ENCODE data around the gene RPN1. TPM values are rescaled to one million over a fixed set of nuclear protein-coding genes. Genes with fewer than 3 reads are reported as not detected.
A peak's percentile ranks its signal among the peaks of the same experiment; 100 is the strongest.

RPN1 gene
- total RNA-seq, 2 donors from 2014 or later: 109 to 128 TPM

DNA sequence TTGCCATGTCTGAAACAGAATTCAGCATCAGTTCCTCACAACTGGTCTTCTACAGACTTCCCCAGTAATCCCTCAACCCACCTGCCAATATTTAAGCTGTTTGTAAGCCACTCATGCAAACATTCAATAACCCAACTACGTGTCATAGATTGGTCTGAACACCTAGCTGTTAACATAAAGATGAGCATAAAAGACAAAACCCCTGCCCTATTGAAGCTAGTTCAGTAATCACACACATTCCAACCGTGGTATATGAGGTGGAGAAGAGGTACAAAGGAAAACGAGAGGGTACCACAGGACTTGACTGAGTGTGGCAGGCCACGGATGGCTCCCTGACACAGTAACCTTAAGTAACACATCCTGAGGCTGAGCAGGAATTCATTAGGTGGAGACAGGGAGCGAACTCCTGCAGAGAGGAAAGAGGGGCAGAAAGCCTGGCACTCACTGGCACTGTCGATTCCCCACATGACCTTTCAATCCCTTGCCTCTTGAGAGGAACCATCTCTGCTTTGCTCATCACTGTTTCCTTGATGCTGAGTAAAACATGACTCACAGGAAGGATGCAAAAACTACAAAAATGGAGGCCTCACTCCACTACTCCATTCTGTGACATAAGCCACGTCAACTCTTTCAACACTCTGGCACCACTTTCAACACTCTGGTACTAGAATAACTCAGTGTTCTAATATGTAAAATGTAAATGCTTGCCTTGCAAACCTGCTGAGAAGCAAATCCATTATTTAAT lies 31.3 kb downstream of the RPN1 start:
- ATAC-seq (peak; percentile 61 to 77), DNase-seq (ENCODE audit: low spot score in 2 of 2) (peak; percentile 29 to 67)
- Mint-ChIP-seq H3K9me3 (no peaks in the 10 kb centered on the region), H3K27ac (peak overlapping the region; percentile 92 to 98), H3K36me3 (peaks cover 25 to 36% of the 10 kb centered on the region in 2 donors)

DNA sequence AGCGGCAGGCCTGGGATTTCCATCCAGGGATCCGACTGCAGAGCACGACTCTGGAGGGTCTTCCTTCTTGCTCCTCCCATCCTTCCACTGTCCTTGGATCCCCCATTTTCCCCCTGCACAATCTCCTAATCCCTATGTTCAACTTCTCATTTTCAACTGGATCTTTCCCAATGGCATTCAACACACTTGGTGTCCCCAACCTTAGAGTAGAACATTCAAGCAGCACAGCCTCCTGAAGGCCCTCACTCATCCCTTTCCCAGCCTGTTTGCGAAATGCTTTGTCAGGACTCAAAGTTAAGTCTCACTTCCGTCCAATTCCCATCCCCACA lies 32.3 kb downstream of the RPN1 start:
- H3K9me3 Mint-ChIP-seq: no peaks in the 10 kb centered on the region
- ATAC-seq (no peak), DNase-seq (ENCODE audit: low spot score in 2 of 2) (no peak)
- H3K27ac Mint-ChIP-seq: peak overlapping the region; percentile 92 to 98
- peaks cover 25 to 36% of the 10 kb centered on the region in 2 donors for H3K36me3 Mint-ChIP-seq

DNA sequence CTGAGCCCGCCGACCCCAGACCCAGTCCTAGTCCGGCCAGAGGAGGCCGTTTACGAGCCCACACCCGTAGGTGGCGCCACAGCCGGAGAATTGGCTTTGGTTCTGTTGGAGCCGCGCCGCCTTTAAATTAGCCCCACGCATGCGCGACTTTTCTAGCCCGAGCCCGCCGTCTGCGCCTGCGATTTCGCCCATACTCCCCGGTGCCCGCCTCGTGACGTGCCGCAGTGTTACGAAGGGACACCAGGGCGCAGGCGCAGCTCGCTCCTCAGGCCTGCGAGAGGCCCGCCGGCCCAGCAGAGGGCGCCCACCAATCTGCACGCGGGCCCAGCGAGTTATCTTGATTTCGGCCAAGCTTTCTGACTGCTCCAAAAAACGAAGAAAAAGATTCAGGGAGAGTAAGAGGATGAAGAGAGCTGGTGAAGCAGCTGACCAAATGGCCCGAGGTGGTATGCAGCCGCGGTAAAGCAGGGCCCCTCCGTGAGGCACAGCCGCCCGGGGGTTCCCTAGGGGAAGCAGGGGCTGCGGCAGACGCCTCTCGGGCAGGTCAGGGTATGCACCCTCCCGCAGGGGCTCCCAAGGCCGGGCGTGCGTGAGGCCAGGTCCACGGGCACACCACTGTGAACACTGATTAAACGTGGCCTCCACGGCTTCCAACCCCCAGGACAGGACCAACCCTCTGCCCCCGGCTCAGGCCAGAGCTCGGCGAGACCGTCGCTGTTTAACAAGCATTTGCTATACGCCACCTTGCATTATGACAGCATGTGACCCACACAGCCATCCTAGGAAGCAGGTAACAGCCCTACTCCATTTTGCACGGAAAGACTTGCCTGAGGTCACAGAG lies 32.8 kb downstream of the RPN1 start:
- ATAC-seq (peak; percentile 79 to 90), DNase-seq (ENCODE audit: low spot score in 2 of 2) (peak; percentile 96 to 99)
- H3K9me3 Mint-ChIP-seq: no peaks in the 10 kb centered on the region
- peak overlapping the region; percentile 92 to 98 for H3K27ac Mint-ChIP-seq
- H3K36me3 Mint-ChIP-seq: peaks cover 25 to 36% of the 10 kb centered on the region in 2 donors

DNA sequence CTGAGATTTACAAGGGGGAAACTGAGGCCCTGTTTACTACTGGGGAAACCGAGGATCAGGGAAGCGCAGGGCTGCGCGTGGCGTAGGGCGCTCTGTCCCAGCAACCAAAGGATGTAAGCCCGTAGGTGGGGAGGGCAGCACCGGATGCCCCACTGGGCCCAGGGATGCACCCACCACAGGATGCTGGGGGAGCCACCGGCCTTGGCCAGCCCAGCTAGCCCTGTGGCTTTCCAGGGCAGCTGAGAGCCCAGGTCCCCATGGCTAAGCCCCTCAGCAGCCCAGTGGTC lies 33.4 kb downstream of the RPN1 start:
- H3K27ac Mint-ChIP-seq: peak overlapping the region; percentile 92 to 98
- ATAC-seq (no peak), DNase-seq (ENCODE audit: low spot score in 2 of 2) (no peak)
- H3K36me3 Mint-ChIP-seq: peaks cover 25 to 36% of the 10 kb centered on the region in 2 donors
- H3K9me3 Mint-ChIP-seq: no peaks in the 10 kb centered on the region

DNA sequence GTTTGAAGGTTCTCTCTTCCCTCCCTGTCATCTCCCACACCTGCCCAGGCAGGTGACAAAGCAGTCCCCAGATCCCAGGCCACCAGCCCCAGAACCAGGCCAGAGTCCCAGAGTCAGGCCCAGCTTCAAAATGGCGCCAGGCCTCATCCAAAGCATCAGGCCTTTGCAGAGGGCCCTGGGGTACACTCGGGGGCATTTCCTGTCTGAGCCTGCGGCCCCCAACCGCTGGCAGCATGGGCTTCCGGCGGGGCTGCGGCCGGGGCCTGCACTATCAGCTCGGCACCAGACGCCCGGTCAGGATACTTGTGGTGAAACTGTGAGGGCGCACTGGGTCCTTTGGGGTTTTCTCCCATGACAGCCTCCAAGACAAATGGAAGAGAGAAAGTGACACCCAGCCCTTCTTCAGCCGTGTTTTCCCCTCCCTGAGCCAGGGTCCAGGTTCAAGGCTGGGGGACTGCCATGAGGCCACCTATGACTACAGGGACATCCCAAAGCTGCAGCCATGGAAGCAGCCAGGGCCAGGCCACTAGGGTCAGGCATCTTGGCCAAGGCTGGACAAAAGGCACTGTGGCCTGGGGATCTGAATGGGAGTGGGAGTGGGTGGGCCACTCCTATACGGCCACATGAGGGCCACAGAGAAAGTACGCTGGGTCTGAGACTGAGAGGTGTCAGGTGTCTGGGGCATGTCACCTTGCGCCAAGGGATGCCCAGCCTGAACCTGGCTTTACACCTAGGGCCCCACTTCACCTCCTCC lies 33.9 kb downstream of the RPN1 start:
- peak overlapping the region; percentile 84 to 92 for H3K27ac Mint-ChIP-seq
- no peaks in the 10 kb centered on the region for H3K9me3 Mint-ChIP-seq
- no peak for DNase-seq (ENCODE audit: low spot score in 2 of 2)
- peaks cover 25 to 36% of the 10 kb centered on the region in 2 donors for H3K36me3 Mint-ChIP-seq
- ATAC-seq: no peak

DNA sequence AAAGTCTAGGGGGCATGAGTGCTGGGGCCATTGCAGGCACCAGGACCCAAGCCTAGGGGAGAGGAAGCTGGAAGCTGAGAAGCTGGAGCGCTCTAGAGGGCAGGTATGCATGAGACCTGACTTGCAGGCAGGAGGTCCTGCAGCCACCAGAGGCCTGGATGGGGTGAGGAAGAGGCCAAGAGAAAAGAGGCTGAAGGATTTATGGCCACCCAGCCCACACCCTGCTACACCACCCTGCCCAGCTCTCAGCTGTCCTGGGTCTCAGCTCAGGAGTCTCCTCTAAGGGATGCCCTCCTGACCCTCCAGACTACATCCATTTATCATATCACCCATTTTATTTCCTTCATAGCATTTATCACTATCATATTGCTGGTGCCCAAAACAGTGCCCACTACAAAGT lies 36.5 kb downstream of the RPN1 start:
- DNase-seq (ENCODE audit: low spot score in 2 of 2) (no peak), ATAC-seq (no peak)
- H3K27ac Mint-ChIP-seq: peak overlapping the region in 1 of 2 donors; percentile 72
- H3K36me3 Mint-ChIP-seq: peaks cover 17% of the 10 kb centered on the region in 2 donors
- H3K9me3 Mint-ChIP-seq: no peaks in the 10 kb centered on the region

DNA sequence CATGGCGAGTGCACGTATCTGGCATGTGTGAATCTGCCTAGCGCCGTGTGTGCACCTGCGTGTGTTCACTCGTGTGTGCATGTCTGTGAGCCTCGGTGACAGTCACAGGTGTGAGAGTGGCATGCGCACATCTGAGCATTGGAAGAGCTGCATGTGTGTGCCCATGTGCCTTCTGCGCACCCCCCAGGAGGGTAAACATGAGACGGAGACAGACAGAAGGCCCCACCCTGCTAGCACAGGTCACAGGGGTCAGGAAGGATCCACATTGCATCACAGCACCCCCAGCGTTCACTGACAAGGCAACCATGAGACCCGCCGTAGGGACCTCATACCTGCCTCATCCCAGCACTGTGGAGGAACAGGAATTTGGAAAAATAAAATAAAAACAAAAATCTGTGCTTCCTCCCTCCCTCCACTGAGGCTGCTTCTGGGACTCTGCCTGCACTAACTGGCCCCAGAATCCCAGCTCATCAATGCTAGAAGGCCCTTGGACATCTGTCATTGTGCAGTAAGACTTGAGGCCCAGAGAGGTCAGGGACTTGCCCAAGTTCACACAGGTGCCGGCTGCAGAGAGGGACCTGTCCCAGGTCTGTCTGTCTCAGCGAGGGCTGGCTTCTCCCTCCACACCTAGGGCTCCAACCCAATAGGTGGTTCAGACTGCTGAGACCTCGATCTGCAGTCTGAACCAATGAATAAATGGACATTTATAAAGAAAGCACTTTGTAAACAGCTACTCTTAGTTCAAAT lies 37.4 kb downstream of the RPN1 start:
- H3K36me3 Mint-ChIP-seq: peaks cover 9% of the 10 kb centered on the region in 2 donors
- peak overlapping the region in 1 of 2 donors; percentile 72 for H3K27ac Mint-ChIP-seq
- DNase-seq (ENCODE audit: low spot score in 2 of 2) (no peak), ATAC-seq (no peak)
- no peaks in the 10 kb centered on the region for H3K9me3 Mint-ChIP-seq

DNA sequence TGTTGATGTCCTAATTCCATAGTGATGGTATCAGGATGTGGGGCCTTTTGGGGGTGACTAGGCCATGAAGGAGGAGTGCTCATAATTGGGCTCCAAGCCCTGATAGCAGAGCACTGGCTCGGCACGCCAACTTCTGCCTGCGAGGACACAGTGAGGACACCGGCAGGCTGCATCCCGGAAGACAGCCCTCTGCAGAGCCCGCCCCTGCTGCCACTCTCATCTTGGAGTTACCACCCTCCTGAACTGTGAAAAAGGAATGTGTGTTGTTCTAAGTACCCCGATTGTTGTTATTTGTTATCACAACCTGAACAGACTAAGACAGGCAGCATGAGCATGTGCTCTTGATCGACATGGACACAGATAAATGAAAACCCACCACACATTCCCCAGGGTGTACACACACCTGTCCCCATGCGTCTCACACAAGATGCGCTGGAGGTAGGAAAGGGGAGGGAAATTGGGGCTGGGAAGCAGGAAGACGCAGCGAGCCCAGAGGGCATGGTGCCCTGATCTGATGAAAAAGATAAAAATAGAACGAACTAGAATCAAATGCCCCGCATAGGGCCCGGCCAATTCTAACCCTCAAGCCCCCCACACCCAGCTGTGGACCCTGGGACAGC lies 40.1 kb downstream of the RPN1 start:
- no peak for ATAC-seq
- H3K36me3 Mint-ChIP-seq: no peaks in the 10 kb centered on the region
- no peaks in the 10 kb centered on the region for H3K9me3 Mint-ChIP-seq
- no peak for DNase-seq (ENCODE audit: low spot score in 2 of 2)
- H3K27ac Mint-ChIP-seq: no peak overlapping the region

DNA sequence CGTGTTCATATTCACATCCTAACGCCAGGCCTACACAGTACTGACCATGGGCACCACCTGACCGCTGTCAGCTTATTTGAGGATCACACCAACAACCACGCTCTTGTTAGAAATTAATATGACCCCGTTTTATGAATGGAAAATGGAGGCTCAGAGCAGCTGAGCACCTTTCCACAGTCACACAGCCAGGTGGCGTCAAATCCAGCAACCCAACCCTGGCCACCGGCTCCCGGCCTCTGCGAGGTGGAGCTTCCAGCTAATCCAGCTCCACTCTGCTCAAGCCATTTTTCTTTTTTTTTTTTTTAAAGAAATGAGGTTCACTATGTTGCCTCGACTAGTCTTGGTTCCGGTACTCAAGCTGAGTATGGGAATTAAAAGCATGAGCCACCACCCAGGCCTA lies 41.3 kb downstream of the RPN1 start:
- ATAC-seq: no peak
- Mint-ChIP-seq H3K9me3 (no peaks in the 10 kb centered on the region), H3K36me3 (no peaks in the 10 kb centered on the region), H3K27ac (no peak overlapping the region)
- DNase-seq (ENCODE audit: low spot score in 2 of 2): no peak

DNA sequence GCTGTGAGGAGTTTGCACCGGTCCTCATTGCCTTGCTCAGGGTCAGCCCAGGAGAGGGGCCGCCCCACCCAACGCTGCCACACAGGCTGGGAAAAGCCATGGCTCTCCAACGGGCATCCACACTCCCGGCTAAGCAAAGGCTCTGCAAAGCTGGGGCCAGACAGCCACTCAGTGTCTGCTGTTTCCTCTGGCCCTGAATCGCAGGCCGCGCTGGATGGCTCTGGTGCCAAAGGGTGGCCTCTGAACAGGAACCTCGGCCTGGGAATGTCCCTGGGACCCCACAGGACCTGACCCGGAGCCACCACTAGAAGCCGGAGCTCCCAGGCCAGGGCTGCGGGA lies 42.9 kb downstream of the RPN1 start:
- Mint-ChIP-seq H3K36me3 (no peaks in the 10 kb centered on the region), H3K27ac (no peak overlapping the region), H3K9me3 (no peaks in the 10 kb centered on the region)
- DNase-seq (ENCODE audit: low spot score in 2 of 2): no peak
- ATAC-seq: no peak

DNA sequence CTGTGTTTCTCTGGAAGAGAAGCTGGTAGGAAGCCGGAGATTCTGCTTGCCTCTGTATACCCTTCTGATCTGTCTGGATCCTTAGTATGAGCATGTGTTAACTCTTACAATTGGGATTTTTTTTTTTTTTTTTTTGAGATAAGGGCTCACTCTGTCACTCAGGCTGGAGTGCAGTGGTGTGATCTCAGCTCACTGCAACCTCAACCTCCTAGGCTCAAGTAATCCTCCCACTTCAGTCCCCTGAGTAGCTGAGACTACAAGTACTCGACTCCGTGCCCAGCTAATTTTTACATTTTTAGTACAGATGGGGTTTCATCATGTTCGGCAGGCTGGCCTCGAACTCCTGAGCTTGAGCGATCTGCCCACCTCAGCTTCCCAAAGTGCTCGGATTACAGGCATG lies 44.5 kb downstream of the RPN1 start:
- Mint-ChIP-seq H3K27ac (no peak overlapping the region), H3K9me3 (no peaks in the 10 kb centered on the region), H3K36me3 (no peaks in the 10 kb centered on the region)
- ATAC-seq: no peak
- DNase-seq (ENCODE audit: low spot score in 2 of 2): no peak

DNA sequence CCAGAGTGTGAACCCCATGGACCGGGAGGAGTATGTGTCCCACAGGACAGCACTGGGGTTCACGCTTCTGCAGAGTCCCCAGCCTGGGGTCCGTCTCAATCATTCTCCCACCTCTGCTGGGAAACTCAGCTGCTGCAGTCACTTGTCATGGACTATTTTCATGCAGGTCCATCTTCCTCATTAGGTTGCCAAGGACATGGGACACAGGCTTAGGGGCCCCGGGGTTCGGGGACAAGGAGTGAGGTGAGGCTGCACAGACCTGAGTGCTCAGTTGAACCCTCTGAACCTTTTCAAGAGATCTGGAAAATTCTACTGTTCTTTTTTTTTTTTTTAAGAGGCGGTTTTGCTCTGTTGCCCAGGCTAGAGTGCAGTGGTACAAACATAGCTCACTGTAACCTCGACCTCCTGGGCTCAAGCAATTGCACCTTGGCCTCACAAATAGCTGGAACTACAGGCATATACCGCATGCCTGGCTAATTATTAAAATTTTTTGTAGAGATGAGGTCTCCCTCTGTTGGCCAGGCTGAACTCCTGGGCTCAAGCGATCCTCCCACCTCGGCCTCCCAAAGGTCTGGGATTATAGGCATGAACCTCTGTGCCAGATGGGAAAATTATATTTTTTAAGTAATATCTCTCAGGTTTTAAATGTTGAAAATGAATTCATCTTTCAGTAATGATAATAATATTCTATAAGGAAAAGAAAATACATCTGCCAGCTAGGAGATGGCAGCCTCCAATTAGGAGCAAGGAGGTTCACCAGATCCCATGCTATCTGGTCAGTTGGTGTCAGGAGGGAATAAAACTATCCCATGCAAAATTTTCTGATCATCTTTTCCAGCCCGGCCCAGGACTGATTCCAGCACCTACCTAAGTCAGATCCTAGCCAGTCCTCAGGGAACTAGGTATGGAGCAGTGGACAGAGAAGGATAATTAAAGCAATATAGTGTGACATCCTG lies 45.2 kb downstream of the RPN1 start:
- Mint-ChIP-seq H3K36me3 (no peaks in the 10 kb centered on the region), H3K9me3 (no peaks in the 10 kb centered on the region), H3K27ac (no peak overlapping the region)
- ATAC-seq: no peak
- no peak for DNase-seq (ENCODE audit: low spot score in 2 of 2)

DNA sequence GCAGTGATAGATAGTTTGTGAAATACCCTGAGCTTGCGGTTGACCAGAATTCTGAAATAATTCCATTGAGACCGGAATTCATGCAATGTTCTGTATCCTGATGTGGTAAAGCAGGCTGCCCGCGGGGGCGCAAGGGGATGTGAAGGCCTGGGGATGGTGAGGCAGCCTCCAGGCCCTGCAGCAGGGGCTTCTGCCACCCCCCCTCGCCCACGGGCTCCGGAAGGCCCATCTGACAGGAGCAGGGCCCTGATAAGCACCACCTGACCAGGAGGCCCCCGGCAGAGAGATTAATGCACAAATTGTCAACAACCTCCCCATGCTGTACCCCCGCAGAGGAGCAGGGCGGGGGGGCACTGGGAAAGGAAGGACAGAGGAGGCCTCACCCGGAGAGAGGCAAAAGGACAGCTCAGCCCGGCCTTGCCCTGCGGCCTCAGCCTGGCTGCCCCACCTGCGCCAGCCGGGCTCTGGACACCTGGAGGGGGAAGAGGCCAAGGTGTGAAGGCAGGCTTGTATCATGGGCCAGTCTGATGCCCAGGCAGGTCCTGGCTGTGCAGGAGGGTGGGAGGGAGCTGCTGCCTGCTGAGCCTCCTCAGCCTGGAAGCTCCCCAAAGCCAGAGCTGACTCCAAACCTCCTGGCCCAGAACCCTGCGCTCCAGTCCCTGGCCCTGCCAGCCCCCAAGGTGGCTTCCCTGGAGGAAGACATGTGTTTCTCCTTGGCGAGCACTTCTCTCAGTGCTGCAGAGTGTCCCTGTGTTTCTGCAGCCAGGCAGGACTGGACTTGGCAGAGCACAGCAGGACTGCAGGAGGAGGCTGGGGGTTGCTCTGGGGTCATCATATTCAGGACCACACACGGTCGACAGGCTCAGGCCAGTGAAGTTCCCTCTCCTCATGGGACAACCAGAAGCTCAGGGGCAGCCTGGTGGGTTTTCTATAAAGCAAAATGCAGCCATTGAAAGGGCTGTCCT lies 46.5 kb downstream of the RPN1 start:
- no peak overlapping the region for H3K27ac Mint-ChIP-seq
- ATAC-seq (no peak), DNase-seq (ENCODE audit: low spot score in 2 of 2) (no peak)
- H3K9me3 Mint-ChIP-seq: no peaks in the 10 kb centered on the region
- no peaks in the 10 kb centered on the region for H3K36me3 Mint-ChIP-seq

DNA sequence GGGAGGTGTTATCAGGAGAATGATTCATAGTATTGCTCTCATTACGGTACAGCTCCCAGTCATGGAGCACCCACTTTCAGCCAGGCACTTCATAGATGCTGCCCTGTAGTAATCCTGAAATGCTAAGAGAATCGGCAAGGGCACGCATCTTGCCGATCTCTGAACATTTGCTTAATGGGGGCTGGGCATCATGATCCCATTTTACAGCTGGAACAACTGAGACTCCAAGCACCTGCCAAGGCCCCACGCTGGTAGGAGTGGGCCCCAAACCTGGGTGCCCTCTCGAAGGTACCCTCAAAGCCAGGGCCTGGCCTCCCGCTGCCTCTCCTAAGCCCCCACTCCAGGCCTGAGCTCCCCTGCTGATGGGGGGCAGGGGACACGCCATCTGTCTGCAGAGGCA lies 47.3 kb downstream of the RPN1 start:
- Mint-ChIP-seq H3K36me3 (no peaks in the 10 kb centered on the region), H3K9me3 (no peaks in the 10 kb centered on the region), H3K27ac (no peak overlapping the region)
- no peak for ATAC-seq
- DNase-seq (ENCODE audit: low spot score in 2 of 2): no peak

All from activated naive CD4-positive, alpha-beta T cell treated with anti-CD3 and anti-CD28 coated beads, Interleukin-2, amount 50 U/mL, for 72 hours (primary cell).